SK-N-SH treated with all-trans-retinoic acid at 6 μM for 48 hours (cell line): Measurements from ENCODE around the gene NKAPD1.
A peak's percentile ranks its signal among the peaks of the same experiment; 100 is the strongest.

Source experiments
- ATAC-seq: fragments of 200-7000 bp; cut with Tn5 transposase; 3 replicates; pipeline ENCODE4 v1.9.1; 2020; ENCODE audit warnings: mild to moderate bottlenecking, moderate library complexity
- ARNTL ChIP-seq: fragments of 450-650 bp; formaldehyde crosslinking; IDR thresholded peaks from 2 replicates; pipeline ENCODE4 v1.5.0; 2020; ENCODE audit warnings: low read depth, mild to moderate bottlenecking, moderate library complexity, borderline replicate concordance
- CSDC2 ChIP-seq: fragments of 250-450 bp; sonication (Bioruptor Pico); IDR thresholded peaks from 2 replicates; pipeline ENCODE4 v1.5.0; 2020; ENCODE audit warnings: mild to moderate bottlenecking, moderate library complexity
- ESRRG ChIP-seq: fragments of 250-450 bp; sonication (Bioruptor Pico); IDR thresholded peaks from 2 replicates; pipeline ENCODE4 v1.6.1; 2021; ENCODE audit warnings: mild to moderate bottlenecking
- GLIS3 ChIP-seq: fragments of 250-450 bp; sonication (Bioruptor Pico); IDR thresholded peaks from 2 replicates; pipeline ENCODE4 v1.5.0; 2020; ENCODE audit warnings: mild to moderate bottlenecking, moderate library complexity
- ISL1 ChIP-seq: fragments of 250-450 bp; sonication (Bioruptor Pico); IDR thresholded peaks from 2 replicates; pipeline ENCODE4 v2.1.2; 2022; ENCODE audit warnings: mild to moderate bottlenecking, moderate library complexity
- OSR1 ChIP-seq: fragments of 250-450 bp; sonication (Bioruptor Pico); IDR thresholded peaks from 2 replicates; pipeline ENCODE4 v1.8.0; 2022; ENCODE audit warnings: moderate library complexity, mild to moderate bottlenecking, inconsistent platforms
- PPARA ChIP-seq: fragments of 250-450 bp; sonication (Bioruptor Pico); IDR thresholded peaks from 2 replicates; pipeline ENCODE4 v1.5.0; 2020; ENCODE audit warnings: mild to moderate bottlenecking, borderline replicate concordance
- RARB ChIP-seq: fragments of 250-450 bp; sonication (Bioruptor Pico); IDR thresholded peaks from 2 replicates; pipeline ENCODE4 v1.8.0; 2021; ENCODE audit warnings: mild to moderate bottlenecking, moderate library complexity
- SNAI2 ChIP-seq: fragments of 250-450 bp; sonication (Bioruptor Pico); IDR thresholded peaks from 2 replicates; pipeline ENCODE4 v1.5.0; 2020; ENCODE audit warnings: mild to moderate bottlenecking, moderate library complexity
- ZC3H10 ChIP-seq: fragments of 250-450 bp; sonication (Bioruptor Pico); IDR thresholded peaks from 2 replicates; pipeline ENCODE4 v1.5.1; 2021; ENCODE audit warnings: mild to moderate bottlenecking, moderate library complexity
- ZFP3 ChIP-seq: fragments of 250-450 bp; sonication (Bioruptor Pico); IDR thresholded peaks from 2 replicates; pipeline ENCODE4 v1.5.0; 2020; ENCODE audit warnings: mild to moderate bottlenecking, moderate library complexity
- ZFP30 ChIP-seq: fragments of 450-650 bp; formaldehyde crosslinking; IDR thresholded peaks from 2 replicates; pipeline ENCODE4 v1.5.0; 2022; ENCODE audit warnings: mild to moderate bottlenecking, moderate library complexity
- ZNF565 ChIP-seq: fragments of 450-650 bp; formaldehyde crosslinking; conservative IDR thresholded peaks from 2 replicates; pipeline ENCODE4 v1.5.0; 2020; ENCODE audit warnings: low read depth, mild to moderate bottlenecking, moderate library complexity
- ZNF8 ChIP-seq: fragments of 450-650 bp; formaldehyde crosslinking; IDR thresholded peaks from 2 replicates; pipeline ENCODE4 v1.5.0; 2020; ENCODE audit warnings: mild to moderate bottlenecking, moderate library complexity
- TF ChIP-seq, protein P1 (sequence below): fragments of 250-450 bp; sonication (Bioruptor Pico); IDR thresholded peaks from 2 replicates; pipeline ENCODE4 v1.5.1; 2020; ENCODE audit warnings: low read depth, mild to moderate bottlenecking, moderate library complexity
- TF ChIP-seq, protein P2 (sequence below): fragments of 250-450 bp; sonication (Bioruptor Pico); IDR thresholded peaks from 2 replicates; pipeline ENCODE4 v1.8.0; 2021; ENCODE audit warnings: low read depth, mild to moderate bottlenecking, moderate library complexity, borderline replicate concordance
- TF ChIP-seq, protein P3 (sequence below): fragments of 250-450 bp; sonication (Bioruptor Pico); IDR thresholded peaks from 2 replicates; pipeline ENCODE4 v1.5.0; 2020; ENCODE audit warnings: mild to moderate bottlenecking, moderate library complexity
- TF ChIP-seq, protein P4 (sequence below): fragments of 250-450 bp; sonication (Bioruptor Pico); IDR thresholded peaks from 2 replicates; pipeline ENCODE4 v1.5.1; 2021; ENCODE audit warnings: mild to moderate bottlenecking, moderate library complexity

NKAPD1 gene

DNA sequence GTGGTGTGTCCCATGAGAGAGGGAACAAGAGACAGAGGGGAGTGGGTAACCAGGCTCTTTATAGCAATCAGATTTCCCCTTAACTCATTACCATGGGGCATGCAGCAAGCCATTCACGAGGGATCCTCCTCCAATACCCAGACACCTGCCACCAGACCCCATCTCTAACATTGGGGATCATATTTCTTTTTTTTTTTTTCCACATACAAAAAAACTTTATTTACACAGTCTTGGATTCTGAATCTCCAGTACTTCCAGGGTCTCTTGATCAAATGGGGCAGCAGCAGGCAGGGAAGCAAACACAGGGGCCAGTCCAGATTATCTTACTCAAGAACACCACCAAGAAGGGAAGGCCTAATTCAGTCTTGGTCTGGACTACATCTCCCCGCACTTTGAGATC lies 44.6 kb upstream of the NKAPD1 start:
- no peak for TF ChIP-seq ISL1
- TF ChIP-seq RARB, result no peak
- ATAC-seq, result no peak

DNA sequence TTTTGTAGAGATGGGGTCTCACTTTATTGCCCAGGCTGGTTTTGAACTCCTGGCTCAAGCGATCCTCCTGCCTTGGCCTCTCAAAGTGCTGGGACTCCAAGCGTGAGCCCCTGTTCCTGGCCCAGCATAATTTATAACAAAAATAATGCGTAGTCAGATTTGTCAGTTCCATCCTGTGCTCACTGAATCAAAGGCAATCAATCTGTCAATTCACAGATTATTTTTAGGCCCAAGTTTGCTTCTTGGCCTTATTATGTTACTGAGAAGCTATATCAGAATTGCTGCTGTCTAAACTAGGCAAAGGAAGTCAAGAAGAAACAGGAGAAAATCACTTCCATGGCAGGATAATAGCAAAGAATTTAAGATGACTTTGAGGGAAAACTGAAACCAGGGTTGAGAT lies 40.2 kb upstream of the NKAPD1 start:
- no peak for ATAC-seq
- TF ChIP-seq RARB, result no peak
- TF ChIP-seq, protein P1, sequence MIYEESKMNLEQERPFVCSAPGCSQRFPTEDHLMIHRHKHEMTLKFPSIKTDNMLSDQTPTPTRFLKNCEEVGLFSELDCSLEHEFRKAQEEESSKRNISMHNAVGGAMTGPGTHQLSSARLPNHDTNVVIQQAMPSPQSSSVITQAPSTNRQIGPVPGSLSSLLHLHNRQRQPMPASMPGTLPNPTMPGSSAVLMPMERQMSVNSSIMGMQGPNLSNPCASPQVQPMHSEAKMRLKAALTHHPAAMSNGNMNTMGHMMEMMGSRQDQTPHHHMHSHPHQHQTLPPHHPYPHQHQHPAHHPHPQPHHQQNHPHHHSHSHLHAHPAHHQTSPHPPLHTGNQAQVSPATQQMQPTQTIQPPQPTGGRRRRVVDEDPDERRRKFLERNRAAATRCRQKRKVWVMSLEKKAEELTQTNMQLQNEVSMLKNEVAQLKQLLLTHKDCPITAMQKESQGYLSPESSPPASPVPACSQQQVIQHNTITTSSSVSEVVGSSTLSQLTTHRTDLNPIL (CRISPR knock-in tag), result no peak
- no peak for TF ChIP-seq ESRRG (CRISPR knock-in tag)
- no peak for TF ChIP-seq ZFP30 (CRISPR knock-in tag)
- no peak for TF ChIP-seq ZNF8 (CRISPR knock-in tag)
- TF ChIP-seq, protein P2, sequence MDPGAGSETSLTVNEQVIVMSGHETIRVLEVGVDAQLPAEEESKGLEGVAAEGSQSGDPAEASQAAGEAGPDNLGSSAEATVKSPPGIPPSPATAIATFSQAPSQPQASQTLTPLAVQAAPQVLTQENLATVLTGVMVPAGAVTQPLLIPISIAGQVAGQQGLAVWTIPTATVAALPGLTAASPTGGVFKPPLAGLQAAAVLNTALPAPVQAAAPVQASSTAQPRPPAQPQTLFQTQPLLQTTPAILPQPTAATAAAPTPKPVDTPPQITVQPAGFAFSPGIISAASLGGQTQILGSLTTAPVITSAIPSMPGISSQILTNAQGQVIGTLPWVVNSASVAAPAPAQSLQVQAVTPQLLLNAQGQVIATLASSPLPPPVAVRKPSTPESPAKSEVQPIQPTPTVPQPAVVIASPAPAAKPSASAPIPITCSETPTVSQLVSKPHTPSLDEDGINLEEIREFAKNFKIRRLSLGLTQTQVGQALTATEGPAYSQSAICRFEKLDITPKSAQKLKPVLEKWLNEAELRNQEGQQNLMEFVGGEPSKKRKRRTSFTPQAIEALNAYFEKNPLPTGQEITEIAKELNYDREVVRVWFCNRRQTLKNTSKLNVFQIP, result no peak
- TF ChIP-seq, protein P3, sequence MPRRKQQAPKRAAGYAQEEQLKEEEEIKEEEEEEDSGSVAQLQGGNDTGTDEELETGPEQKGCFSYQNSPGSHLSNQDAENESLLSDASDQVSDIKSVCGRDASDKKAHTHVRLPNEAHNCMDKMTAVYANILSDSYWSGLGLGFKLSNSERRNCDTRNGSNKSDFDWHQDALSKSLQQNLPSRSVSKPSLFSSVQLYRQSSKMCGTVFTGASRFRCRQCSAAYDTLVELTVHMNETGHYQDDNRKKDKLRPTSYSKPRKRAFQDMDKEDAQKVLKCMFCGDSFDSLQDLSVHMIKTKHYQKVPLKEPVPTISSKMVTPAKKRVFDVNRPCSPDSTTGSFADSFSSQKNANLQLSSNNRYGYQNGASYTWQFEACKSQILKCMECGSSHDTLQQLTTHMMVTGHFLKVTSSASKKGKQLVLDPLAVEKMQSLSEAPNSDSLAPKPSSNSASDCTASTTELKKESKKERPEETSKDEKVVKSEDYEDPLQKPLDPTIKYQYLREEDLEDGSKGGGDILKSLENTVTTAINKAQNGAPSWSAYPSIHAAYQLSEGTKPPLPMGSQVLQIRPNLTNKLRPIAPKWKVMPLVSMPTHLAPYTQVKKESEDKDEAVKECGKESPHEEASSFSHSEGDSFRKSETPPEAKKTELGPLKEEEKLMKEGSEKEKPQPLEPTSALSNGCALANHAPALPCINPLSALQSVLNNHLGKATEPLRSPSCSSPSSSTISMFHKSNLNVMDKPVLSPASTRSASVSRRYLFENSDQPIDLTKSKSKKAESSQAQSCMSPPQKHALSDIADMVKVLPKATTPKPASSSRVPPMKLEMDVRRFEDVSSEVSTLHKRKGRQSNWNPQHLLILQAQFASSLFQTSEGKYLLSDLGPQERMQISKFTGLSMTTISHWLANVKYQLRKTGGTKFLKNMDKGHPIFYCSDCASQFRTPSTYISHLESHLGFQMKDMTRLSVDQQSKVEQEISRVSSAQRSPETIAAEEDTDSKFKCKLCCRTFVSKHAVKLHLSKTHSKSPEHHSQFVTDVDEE (CRISPR knock-in tag), result no peak
- no peak for TF ChIP-seq CSDC2 (CRISPR knock-in tag)
- no peak for TF ChIP-seq ARNTL (CRISPR knock-in tag)
- TF ChIP-seq ZNF565 (CRISPR knock-in tag), result no peak
- no peak for TF ChIP-seq ZC3H10 (CRISPR knock-in tag)
- TF ChIP-seq OSR1, result no peak
- TF ChIP-seq, protein P4, sequence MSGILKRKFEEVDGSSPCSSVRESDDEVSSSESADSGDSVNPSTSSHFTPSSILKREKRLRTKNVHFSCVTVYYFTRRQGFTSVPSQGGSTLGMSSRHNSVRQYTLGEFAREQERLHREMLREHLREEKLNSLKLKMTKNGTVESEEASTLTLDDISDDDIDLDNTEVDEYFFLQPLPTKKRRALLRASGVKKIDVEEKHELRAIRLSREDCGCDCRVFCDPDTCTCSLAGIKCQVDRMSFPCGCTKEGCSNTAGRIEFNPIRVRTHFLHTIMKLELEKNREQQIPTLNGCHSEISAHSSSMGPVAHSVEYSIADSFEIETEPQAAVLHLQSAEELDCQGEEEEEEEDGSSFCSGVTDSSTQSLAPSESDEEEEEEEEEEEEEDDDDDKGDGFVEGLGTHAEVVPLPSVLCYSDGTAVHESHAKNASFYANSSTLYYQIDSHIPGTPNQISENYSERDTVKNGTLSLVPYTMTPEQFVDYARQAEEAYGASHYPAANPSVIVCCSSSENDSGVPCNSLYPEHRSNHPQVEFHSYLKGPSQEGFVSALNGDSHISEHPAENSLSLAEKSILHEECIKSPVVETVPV (CRISPR knock-in tag), result no peak

DNA sequence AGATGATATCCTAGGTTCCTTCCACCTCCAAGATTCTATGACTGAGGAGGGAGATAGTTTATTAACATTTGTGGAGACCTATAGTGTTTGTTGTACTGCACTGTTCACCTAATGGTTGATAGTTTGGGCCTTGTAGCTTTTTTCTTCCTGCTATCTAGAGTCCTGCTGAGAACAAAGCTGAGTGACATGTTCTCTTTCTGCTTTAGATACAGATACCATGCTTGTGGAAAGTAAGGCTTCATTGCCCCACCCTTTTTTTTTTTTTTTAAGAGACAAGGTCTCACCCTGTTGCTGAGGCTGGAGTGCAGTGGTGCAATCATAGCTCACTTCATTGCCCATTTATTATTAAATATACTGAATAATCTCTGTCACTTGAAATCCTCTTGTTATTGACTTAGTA lies 36.6 kb upstream of the NKAPD1 start:
- TF ChIP-seq ZC3H10 (CRISPR knock-in tag), result no peak
- ATAC-seq, result no peak

DNA sequence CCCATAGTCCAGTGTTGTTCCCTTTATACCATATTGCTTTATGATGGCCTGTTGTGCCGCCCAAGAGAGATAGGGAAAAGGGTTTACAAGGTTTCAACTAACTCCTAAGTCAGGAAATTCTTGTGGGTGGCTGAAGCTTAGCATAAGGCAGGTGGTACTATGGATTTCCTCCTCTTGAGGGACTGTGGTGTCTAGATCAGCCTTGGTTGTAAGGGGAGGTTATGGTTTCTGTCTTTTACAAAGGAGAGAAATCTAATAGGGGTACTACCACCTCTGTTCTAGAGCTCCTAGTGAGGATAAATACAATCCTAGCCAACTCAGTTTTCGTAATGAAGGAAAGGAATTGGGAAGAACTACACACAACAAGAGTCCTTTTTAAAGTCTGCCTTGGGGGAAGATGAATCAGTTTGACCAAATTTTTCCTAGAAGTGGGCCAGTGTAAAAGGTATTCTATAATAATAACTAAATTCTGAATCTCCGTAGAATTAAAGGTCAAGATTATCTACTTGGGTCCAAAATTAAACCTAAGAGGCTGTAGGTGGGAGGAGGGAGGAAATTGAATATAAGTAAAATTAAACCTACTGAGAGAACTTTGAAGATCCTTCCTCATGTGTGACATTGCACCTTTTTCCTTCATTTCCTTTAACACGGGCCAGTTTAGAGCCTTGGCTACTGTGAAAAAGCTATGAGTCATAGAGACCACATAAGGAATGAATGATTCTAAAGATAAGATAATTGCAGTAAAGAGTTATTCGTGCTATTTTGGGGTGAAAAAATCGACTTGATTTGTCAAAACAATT lies 31.7 kb upstream of the NKAPD1 start:
- peak; percentile 65; the same call in 2 of the 3 replicates for ATAC-seq
- TF ChIP-seq, protein P3 (CRISPR knock-in tag), result no peak
- TF ChIP-seq GLIS3 (CRISPR knock-in tag), result no peak

DNA sequence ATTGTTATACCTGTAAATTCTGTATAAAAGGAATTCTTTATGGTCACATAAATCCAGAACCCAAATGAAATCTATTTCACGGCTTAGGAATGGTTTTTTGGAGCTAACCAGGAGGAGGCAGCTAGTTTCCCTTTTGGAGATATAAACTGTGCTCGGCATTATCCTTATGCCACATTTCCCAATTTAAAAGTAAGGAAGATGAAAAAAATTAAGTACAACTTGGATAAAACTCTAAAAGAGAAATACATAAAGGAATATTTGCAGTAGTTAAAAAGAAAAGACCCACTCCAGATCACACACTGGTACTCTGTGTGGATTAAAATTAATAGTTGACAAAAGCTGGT lies 31.2 kb upstream of the NKAPD1 start:
- peak; percentile 31; the same call in 2 of the 3 replicates for ATAC-seq
- TF ChIP-seq, protein P3 (CRISPR knock-in tag), result no peak
- no peak for TF ChIP-seq PPARA (CRISPR knock-in tag)
- TF ChIP-seq ZFP3 (CRISPR knock-in tag), result no peak
- no peak for TF ChIP-seq SNAI2
- TF ChIP-seq, protein P2, result no peak
- no peak for TF ChIP-seq ZNF565 (CRISPR knock-in tag)
- TF ChIP-seq ESRRG (CRISPR knock-in tag), result no peak
- TF ChIP-seq ARNTL (CRISPR knock-in tag), result no peak
- TF ChIP-seq ZNF8 (CRISPR knock-in tag), result no peak
